ENCODE results near the gene KIZ. TPM values are rescaled to one million over a fixed set of nuclear protein-coding genes. Genes with fewer than 3 reads are reported as not detected.

Gene KIZ
- total RNA-seq, 1 experiment from 2014 or later = 17.6 TPM

- ChIA-PET RAD21 (ENCODE audit: low non-redundant PET in 1 of 2, low total read pairs in 2 of 2, uncharacterized antibody in 2 of 2, unreplicated experiment in 2 of 2) (no interaction called here), POLR2A (no interaction called here), CTCF (no interaction called here)
- H3K36me3 ChIP-seq (ENCODE audit: control insufficient read depth in 1 of 2, insufficient read depth in 2 of 2, low read length in 2 of 2) = no peaks in the 10 kb centered on the region
- H3K27ac ChIP-seq (ENCODE audit: low read depth, low read length) = no peak overlapping the region
- no peak overlapping the region for H3K9ac ChIP-seq (ENCODE audit: low read length)
- ATAC-seq (no peak), DNase-seq (ENCODE audit: low read depth, low spot score) (no peak)
- no peak for TF ChIP-seq EZH2 (IDR thresholded peaks at IDR 0.05)
- TF ChIP-seq ZNF274 (IDR thresholded peaks at IDR 0.05; ENCODE audit: low read depth, low read length) = no peak
- TF ChIP-seq SIN3A (IDR thresholded peaks at IDR 0.05; ENCODE audit: low read depth) = no peak
- TF ChIP-seq POLR2A (IDR thresholded peaks at IDR 0.05; ENCODE audit: borderline replicate concordance, extremely low read depth, insufficient read depth, insufficient read length) = no peak
- TF ChIP-seq ELF1 (IDR thresholded peaks at IDR 0.05; ENCODE audit: borderline replicate concordance, low read depth) = no peak
- TF ChIP-seq SRF (IDR thresholded peaks at IDR 0.05; ENCODE audit: low read depth) = no peak
- TF ChIP-seq FOSL1 (IDR thresholded peaks at IDR 0.05; ENCODE audit: low read depth) = no peak
- TF ChIP-seq REST (IDR thresholded peaks at IDR 0.05; ENCODE audit: low read depth) = no peak
- TF ChIP-seq ZBTB33 (IDR thresholded peaks at IDR 0.05; ENCODE audit: extremely low read depth, insufficient replicate concordance, low read length) = no peak
- TF ChIP-seq CBX3 (IDR thresholded peaks at IDR 0.05; ENCODE audit: low read depth) = no peak
- TF ChIP-seq CTCF (IDR thresholded peaks at IDR 0.05 in 2 of 3, conservative IDR thresholded peaks at IDR 0.05 in 1 of 3; ENCODE audit: borderline replicate concordance in 1 of 3, insufficient read depth in 1 of 3, low read depth in 2 of 3, low read length in 2 of 3) = no peak
- TF ChIP-seq ATF3 (IDR thresholded peaks at IDR 0.05) = no peak
- no peak for TF ChIP-seq YY1 (IDR thresholded peaks at IDR 0.05; ENCODE audit: extremely low read depth, insufficient replicate concordance, low read depth, low read length)
- TF ChIP-seq SP1 (IDR thresholded peaks at IDR 0.05; ENCODE audit: low read depth) = no peak
- no peak for TF ChIP-seq EZH2phosphoT487 (IDR thresholded peaks at IDR 0.05; ENCODE audit: borderline replicate concordance)
- no peak for TF ChIP-seq EGR1 (IDR thresholded peaks at IDR 0.05; ENCODE audit: low read depth)
- TF ChIP-seq RAD21 (IDR thresholded peaks at IDR 0.05; ENCODE audit: low read depth) = no peak
- H3K9me2 ChIP-seq (ENCODE audit: insufficient read depth) = no peaks in the 10 kb centered on the region
- no peak overlapping the region for H3K4me2 ChIP-seq (ENCODE audit: low read length)
- no peaks in the 10 kb centered on the region for H3K9me3 ChIP-seq (ENCODE audit: control insufficient read depth in 1 of 2, insufficient read depth in 1 of 2, low read depth in 1 of 2, low read length in 2 of 2)
- H3K4me1 ChIP-seq (ENCODE audit: control insufficient read depth in 1 of 2, insufficient read depth in 2 of 2, low read length in 2 of 2) = no peaks in the 10 kb centered on the region
- no peak overlapping the region for H3K4me3 ChIP-seq (replicated peaks in 1 of 2; ENCODE audit: low read depth in 1 of 2, low read length in 2 of 2)
- no TSS peak for BruUV-seq (replicated peaks)
- no peaks in the 10 kb centered on the region for H3K27me3 ChIP-seq (ENCODE audit: insufficient read depth, low read length)
- no peaks in the 10 kb centered on the region for H3K79me2 ChIP-seq (ENCODE audit: insufficient read depth, low read length)
- no peak overlapping the region for H2AFZ ChIP-seq (ENCODE audit: low read depth, low read length, poor library complexity, severe bottlenecking)
- intact Hi-C loops (cut with micrococcal nuclease) = no loop called here
- H4K20me1 ChIP-seq (ENCODE audit: insufficient read depth) = no peaks in the 10 kb centered on the region
Observed at GRCh38 chr20:21191839-21192238, 66.0 kb downstream of the KIZ start.
